ENCODE results near the gene B3GALT4.
A peak's percentile ranks its signal among the peaks of the same experiment; 100 is the strongest.

DNA sequence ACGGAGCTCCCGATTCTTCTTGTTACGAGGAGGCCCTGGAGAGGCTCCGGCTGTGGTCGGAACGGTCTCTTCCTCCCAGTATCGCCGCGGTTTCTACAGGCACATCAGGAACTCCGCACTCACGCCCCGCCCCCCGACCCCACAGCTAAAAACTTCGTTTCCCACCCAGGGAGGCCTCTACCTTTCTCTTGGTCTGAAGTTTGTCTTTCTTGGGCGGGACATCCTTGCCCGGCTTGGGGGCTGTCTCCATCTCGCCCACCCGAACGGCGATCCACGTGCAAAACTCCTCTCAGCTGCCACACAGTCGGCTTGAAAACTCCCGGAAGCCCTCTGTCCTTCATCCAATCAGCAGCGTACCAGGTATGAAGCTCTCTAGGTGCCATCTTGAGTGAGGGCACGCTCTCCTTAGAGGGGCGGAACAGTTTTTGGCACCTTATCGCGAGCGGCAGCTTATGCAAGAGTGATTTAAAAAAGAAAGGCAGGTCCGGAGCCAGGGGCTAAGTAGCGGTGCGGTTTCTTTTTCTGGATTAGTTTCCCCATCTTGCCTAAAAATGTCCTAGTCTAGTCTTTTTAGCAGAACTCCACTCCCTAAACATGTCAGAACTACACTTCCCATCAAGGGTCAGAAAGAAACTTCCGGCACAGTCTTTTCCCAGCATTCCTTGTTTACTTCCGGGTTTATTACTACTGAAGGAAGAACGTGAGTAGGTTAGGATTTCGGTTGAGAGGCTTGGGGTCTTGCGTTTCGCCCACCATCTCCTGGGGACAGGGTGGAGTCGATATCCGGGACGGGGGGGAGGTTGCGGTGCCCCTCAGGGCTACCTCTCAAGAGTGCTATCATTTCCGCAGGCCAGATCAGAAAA, 12.2 kb downstream of the B3GALT4 start, which contains the start of the genes PFDN6 and WDR46:
- peak in 1 of 2 donors; percentile 16 for TF ChIP-seq POLR2A (IDR thresholded peaks at IDR 0.05)
- TF ChIP-seq, protein P1, sequence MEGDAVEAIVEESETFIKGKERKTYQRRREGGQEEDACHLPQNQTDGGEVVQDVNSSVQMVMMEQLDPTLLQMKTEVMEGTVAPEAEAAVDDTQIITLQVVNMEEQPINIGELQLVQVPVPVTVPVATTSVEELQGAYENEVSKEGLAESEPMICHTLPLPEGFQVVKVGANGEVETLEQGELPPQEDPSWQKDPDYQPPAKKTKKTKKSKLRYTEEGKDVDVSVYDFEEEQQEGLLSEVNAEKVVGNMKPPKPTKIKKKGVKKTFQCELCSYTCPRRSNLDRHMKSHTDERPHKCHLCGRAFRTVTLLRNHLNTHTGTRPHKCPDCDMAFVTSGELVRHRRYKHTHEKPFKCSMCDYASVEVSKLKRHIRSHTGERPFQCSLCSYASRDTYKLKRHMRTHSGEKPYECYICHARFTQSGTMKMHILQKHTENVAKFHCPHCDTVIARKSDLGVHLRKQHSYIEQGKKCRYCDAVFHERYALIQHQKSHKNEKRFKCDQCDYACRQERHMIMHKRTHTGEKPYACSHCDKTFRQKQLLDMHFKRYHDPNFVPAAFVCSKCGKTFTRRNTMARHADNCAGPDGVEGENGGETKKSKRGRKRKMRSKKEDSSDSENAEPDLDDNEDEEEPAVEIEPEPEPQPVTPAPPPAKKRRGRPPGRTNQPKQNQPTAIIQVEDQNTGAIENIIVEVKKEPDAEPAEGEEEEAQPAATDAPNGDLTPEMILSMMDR (IDR thresholded peaks at IDR 0.05) = no peak

Measured in Peyer's patch (tissue), 4 donors.